OCI-LY1 (cell line): ENCODE results near the gene CA9.
"Not testable (repeated sequence)": the region's sequence is repeated elsewhere in the genome, so short reads cannot be mapped to it uniquely, and the experiment has no call there.

ENCODE experiments used
- H2AFZ ChIP-seq: fragments of 200-600 bp; sonication (generic), shearing (Covaris generic); 2 replicates; pipeline ENCODE4 v1.6.0; 2014; ENCODE audit warnings: antibody characterized with exemption, mild to moderate bottlenecking, low read length
- H3F3A ChIP-seq: fragments of 200-600 bp; sonication (generic), shearing (Covaris generic); 2 replicates; pipeline ENCODE4 v1.6.0; 2014; ENCODE audit warnings: mild to moderate bottlenecking, antibody characterized with exemption, low read length, moderate library complexity; ENCODE audit not compliant: insufficient read depth
- H3K27ac ChIP-seq: fragments of 200-600 bp; sonication (generic); 2 replicates; pipeline ENCODE4 v1.5.1; 2014; ENCODE audit warnings: low read length, mixed run types, mild to moderate bottlenecking, low read depth; ENCODE audit not compliant: poor library complexity, severe bottlenecking
- H3K27me3 ChIP-seq: fragments of 200-600 bp; sonication (generic); 2 replicates; pipeline ENCODE4 v1.6.0; 2014; ENCODE audit warnings: antibody characterized with exemption, mild to moderate bottlenecking, low read length, moderate library complexity; ENCODE audit not compliant: insufficient read depth
- H3K36me3 ChIP-seq: fragments of 200-600 bp; sonication (generic); 2 replicates; pipeline ENCODE4 v1.6.1; 2014; ENCODE audit warnings: mild to moderate bottlenecking, antibody characterized with exemption, low read length, moderate library complexity, mixed read lengths; ENCODE audit not compliant: insufficient read depth
- H3K4me1 ChIP-seq: fragments of 200-600 bp; sonication (generic); 2 replicates; pipeline ENCODE4 v1.5.1; 2014; ENCODE audit warnings: mild to moderate bottlenecking, low read length, moderate library complexity; ENCODE audit not compliant: insufficient read depth, severe bottlenecking
- H3K4me2 ChIP-seq: fragments of 200-600 bp; sonication (generic), shearing (Covaris generic); 2 replicates; pipeline ENCODE4 v1.6.1; 2014; ENCODE audit warnings: low read length
- H3K4me3 ChIP-seq: fragments of 200-600 bp; sonication (generic); 2 replicates; pipeline ENCODE4 v1.5.1; 2014; ENCODE audit warnings: low read length, low read depth, mild to moderate bottlenecking, mixed read lengths; ENCODE audit not compliant: poor library complexity, severe bottlenecking
- H3K79me2 ChIP-seq: fragments of 200-600 bp; shearing (Covaris generic); 2 replicates; pipeline ENCODE4 v1.6.1; 2016; ENCODE audit warnings: mixed run types, low read length, mixed read lengths; ENCODE audit not compliant: insufficient read depth
- H3K9ac ChIP-seq: fragments of 200-600 bp; sonication (generic), shearing (Covaris generic); 2 replicates; pipeline ENCODE4 v1.6.1; 2014; ENCODE audit warnings: mild to moderate bottlenecking, low read length, mixed read lengths
- H3K9me2 ChIP-seq: fragments of 200-600 bp; sonication (generic), shearing (Covaris generic); 2 replicates; pipeline ENCODE4 v1.6.1; 2014; ENCODE audit warnings: low read depth, mild to moderate bottlenecking, low read length, mixed read lengths
- H3K9me3 ChIP-seq: fragments of 200-600 bp; shearing (Covaris generic); 2 replicates; pipeline ENCODE4 v1.6.1; 2014; ENCODE audit warnings: low read length, mixed read lengths
- H4K20me1 ChIP-seq: fragments of 200-600 bp; sonication (generic), shearing (Covaris generic); 2 replicates; pipeline ENCODE4 v1.6.0; 2016; ENCODE audit warnings: mild to moderate bottlenecking, low read length; ENCODE audit not compliant: insufficient read depth
- EZH2 ChIP-seq: fragments of 200-600 bp; sonication (generic), shearing (Covaris generic); IDR thresholded peaks from 2 replicates; pipeline ENCODE4 v1.8.0; 2017; ENCODE audit warnings: borderline replicate concordance, mixed run types, mild to moderate bottlenecking, antibody characterized with exemption, low read length, moderate library complexity, mixed read lengths
- TF ChIP-seq, protein P1 (sequence below): fragments of 200-600 bp; sonication (generic), shearing (Covaris generic); IDR thresholded peaks from 2 replicates; pipeline ENCODE4 v1.5.1; 2017; ENCODE audit warnings: mild to moderate bottlenecking, antibody characterized with exemption, low read length, moderate library complexity, mixed read lengths

Gene CA9

DNA sequence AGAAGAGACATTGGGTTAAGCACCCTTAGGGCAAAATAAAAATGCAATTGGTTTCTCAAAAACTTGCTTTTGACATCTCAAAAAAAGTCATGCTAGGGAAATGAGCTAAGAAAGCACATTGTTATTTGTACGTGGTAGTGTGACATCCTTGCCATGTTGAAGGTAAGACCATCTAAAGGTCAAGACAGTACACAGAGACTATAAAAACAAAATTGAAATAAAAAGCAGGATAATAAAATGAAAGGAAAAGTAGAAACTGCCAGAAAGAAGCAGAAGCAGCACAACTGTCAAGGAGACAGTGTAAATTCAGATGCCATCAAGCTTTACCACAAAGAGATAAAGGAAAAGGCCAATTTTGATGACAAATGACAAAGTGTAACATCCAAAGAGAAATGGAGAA lies 34.5 kb upstream of the CA9 start:
- H3F3A ChIP-seq = peaks cover 11% of the 10 kb centered on the region
- peaks cover 24% of the 10 kb centered on the region for H3K36me3 ChIP-seq
- peak overlapping the region; percentile 49 for H3K9ac ChIP-seq
- H3K27me3 ChIP-seq, H2AFZ ChIP-seq, H3K9me3 ChIP-seq, H4K20me1 ChIP-seq, H3K79me2 ChIP-seq, H3K9me2 ChIP-seq, H3K4me3 ChIP-seq: not testable (repeated sequence)
- H3K4me2 ChIP-seq = peak overlapping the region; percentile 36
- peak overlapping the region; percentile 91 for H3K27ac ChIP-seq
- peaks cover 55% of the 10 kb centered on the region for H3K4me1 ChIP-seq

DNA sequence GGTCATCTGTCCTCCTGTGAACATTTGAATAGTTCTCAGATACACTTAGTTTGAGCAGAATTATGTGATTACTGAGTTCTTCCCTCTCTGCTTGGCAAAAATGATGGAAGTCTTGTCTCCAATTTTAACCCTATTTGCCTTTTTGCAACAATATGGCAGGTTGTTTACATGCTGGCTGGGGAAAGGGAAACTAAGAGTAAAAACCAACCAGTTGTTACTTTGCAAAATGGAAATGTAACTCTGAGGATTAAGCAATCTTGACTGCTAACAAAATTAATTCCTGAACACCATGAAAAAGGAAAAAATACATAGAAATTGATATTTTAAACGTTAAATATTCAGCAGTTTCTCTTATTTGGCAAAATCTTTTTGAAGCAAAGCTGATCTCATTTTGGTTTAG lies 34.1 kb upstream of the CA9 start:
- Histone ChIP-seq H4K20me1 (no peaks in the 10 kb centered on the region), H3K79me2 (no peaks in the 10 kb centered on the region), H3K4me1 (peaks cover 55% of the 10 kb centered on the region), H3K36me3 (peaks cover 27% of the 10 kb centered on the region), H3K4me3 (no peak overlapping the region), H3K27ac (peak overlapping the region; percentile 91), H3K9ac (peak overlapping the region; percentile 49; the same call in 1 of the 2 replicates), H3K9me2 (no peaks in the 10 kb centered on the region), H2AFZ (no peak overlapping the region), H3K27me3 (no peaks in the 10 kb centered on the region), H3K9me3 (no peaks in the 10 kb centered on the region), H3K4me2 (0 out of 2 replicates have a peak overlapping the region, but pooled peaks have one; percentile 36), H3F3A (peaks cover 9% of the 10 kb centered on the region)
- TF ChIP-seq EZH2 = no peak
- TF ChIP-seq, protein P1, sequence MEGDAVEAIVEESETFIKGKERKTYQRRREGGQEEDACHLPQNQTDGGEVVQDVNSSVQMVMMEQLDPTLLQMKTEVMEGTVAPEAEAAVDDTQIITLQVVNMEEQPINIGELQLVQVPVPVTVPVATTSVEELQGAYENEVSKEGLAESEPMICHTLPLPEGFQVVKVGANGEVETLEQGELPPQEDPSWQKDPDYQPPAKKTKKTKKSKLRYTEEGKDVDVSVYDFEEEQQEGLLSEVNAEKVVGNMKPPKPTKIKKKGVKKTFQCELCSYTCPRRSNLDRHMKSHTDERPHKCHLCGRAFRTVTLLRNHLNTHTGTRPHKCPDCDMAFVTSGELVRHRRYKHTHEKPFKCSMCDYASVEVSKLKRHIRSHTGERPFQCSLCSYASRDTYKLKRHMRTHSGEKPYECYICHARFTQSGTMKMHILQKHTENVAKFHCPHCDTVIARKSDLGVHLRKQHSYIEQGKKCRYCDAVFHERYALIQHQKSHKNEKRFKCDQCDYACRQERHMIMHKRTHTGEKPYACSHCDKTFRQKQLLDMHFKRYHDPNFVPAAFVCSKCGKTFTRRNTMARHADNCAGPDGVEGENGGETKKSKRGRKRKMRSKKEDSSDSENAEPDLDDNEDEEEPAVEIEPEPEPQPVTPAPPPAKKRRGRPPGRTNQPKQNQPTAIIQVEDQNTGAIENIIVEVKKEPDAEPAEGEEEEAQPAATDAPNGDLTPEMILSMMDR = no peak

DNA sequence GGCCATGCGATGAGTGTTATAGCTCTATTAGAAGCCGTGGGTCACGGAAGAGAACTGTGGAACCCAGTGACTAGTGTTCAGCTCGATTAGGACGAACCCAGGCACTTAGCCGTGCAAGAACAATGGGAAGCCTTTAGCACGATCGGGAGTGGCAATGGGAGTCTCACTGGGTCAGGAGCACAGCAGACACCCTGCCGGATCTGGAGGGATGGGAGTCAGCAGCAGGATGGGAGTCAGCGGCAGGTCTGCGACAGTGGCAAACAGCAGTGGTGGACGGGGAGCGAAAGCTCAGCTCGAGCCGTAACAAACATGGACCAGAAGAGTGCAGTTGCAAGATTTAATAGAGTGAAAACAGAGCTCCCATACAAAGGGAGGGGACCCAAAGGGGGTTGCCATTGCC lies 33.3 kb upstream of the CA9 start:
- not testable (repeated sequence) for H4K20me1 ChIP-seq, H3K4me3 ChIP-seq, H3K9me3 ChIP-seq, H3K9ac ChIP-seq, H3K27me3 ChIP-seq, H3F3A ChIP-seq, H3K9me2 ChIP-seq, H3K4me2 ChIP-seq, H3K79me2 ChIP-seq, H2AFZ ChIP-seq
- Histone ChIP-seq H3K4me1 (peaks cover 55% of the 10 kb centered on the region), H3K27ac (peak overlapping the region; percentile 91), H3K36me3 (peaks cover 27% of the 10 kb centered on the region)

DNA sequence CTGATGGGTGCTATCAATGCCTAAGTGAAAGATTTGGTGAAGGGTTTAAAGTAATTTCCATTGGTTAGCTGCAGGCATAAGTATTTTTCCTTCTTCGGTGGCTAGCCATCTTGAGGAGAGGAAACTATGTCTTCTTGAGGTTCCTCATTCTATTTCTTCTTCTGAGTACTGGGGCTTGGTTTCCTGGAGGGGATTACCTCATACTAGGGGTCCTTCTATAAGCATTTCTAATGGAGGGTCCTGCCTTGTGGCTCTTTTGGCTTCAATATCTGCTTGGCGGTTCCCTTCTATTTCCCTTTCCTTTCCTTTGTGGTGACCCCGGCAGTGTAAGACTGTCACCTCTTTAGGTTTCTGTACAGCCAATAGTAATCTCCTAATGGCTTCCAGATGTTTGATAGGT lies 32.2 kb upstream of the CA9 start:
- H3K9me3 ChIP-seq, H3K27ac ChIP-seq, H4K20me1 ChIP-seq, H3K27me3 ChIP-seq, H3K9me2 ChIP-seq, H3K4me2 ChIP-seq, H3K79me2 ChIP-seq, H2AFZ ChIP-seq, H3K4me3 ChIP-seq, H3K9ac ChIP-seq, H3F3A ChIP-seq: not testable (repeated sequence)
- peaks cover 53% of the 10 kb centered on the region for H3K4me1 ChIP-seq
- H3K36me3 ChIP-seq = peaks cover 27% of the 10 kb centered on the region

DNA sequence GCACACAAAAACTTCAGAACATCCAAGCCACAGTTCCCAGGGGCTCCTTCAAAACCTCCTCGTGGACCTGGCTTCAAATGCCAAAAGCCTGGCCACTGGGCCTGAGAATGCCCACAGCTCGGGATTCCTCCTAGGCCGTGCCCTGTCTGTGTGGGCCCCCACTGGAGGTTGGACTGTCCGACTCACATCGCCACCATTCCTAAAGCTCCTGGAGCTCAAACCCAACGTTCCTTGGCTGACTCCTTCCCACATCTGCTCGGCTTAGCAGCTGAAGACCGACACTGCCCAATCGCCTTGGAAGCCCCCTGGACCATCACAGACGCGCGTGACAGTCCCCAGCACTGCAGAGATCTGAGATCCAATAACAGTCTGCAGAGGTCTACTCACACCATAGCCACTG lies 30.7 kb upstream of the CA9 start:
- Histone ChIP-seq H3K36me3 (peaks cover 27% of the 10 kb centered on the region), H3K27ac (no peak overlapping the region), H3K27me3 (no peaks in the 10 kb centered on the region), H3K4me2 (no peak overlapping the region), H3F3A (peaks cover 10% of the 10 kb centered on the region), H3K79me2 (no peaks in the 10 kb centered on the region), H3K9me3 (no peaks in the 10 kb centered on the region), H2AFZ (no peak overlapping the region), H3K9ac (no peak overlapping the region), H3K9me2 (no peaks in the 10 kb centered on the region), H3K4me3 (no peak overlapping the region), H4K20me1 (no peaks in the 10 kb centered on the region), H3K4me1 (peaks cover 54% of the 10 kb centered on the region)
- TF ChIP-seq, protein P1 = no peak
- TF ChIP-seq EZH2 = no peak

DNA sequence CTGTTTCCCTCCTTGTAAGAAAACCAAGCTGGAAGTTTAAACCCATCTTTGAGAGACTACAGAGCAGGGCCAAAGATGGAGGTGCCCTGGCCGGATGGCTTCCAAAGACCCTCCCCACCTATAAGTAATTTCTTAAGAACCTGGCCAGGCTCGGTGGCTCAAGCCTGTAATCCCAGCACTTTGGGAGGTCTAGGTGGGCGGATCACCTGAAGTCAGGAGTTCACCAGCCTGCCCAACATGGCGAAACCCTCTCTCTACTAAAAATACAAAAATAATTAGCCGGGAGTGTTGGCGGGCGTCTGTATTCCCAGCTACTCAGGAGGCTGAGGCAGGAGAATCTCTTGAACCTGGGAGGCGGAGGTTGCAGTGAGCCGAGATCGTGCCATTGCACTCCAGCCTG lies 28.0 kb upstream of the CA9 start:
- peak overlapping the region; percentile 92 for H3K27ac ChIP-seq

More for the DNA sequence above, 28.0 kb upstream of the CA9 start:
- not testable (repeated sequence) for H3K27me3 ChIP-seq, H4K20me1 ChIP-seq, H3K9me2 ChIP-seq, H3K79me2 ChIP-seq, H2AFZ ChIP-seq, H3K9me3 ChIP-seq
- peaks cover 61% of the 10 kb centered on the region for H3K4me1 ChIP-seq
- peaks cover 18% of the 10 kb centered on the region for H3K36me3 ChIP-seq
- H3K4me3 ChIP-seq = peak overlapping the region; percentile 80
- H3F3A ChIP-seq = peaks cover 17% of the 10 kb centered on the region
- H3K9ac ChIP-seq = peak overlapping the region; percentile 92
- peak overlapping the region; percentile 96 for H3K4me2 ChIP-seq
